Body of pancreas (tissue), 4 donors: ENCODE data around the gene CCDC30.

Experiments used
- POLR2A ChIP-seq, 3 donors: fragments of 450-650 bp; IDR thresholded peaks; one replicate each; pipeline ENCODE4 v1.6.1; 2016; ENCODE audit warnings: antibody characterized with exemption in 3 of 3, mild to moderate bottlenecking in 2 of 3
- TF ChIP-seq, protein P1 (sequence below), 7 experiments: fragments of 450-650 bp in 4 of 7; fragments of 200-600 bp in 3 of 7; sonication (generic) in 3 of 7; IDR thresholded peaks; one replicate each; pipeline ENCODE4 v1.5.1; 2016 to 2019; ENCODE audit warnings: antibody characterized with exemption in 7 of 7

- TF ChIP-seq, protein P1, sequence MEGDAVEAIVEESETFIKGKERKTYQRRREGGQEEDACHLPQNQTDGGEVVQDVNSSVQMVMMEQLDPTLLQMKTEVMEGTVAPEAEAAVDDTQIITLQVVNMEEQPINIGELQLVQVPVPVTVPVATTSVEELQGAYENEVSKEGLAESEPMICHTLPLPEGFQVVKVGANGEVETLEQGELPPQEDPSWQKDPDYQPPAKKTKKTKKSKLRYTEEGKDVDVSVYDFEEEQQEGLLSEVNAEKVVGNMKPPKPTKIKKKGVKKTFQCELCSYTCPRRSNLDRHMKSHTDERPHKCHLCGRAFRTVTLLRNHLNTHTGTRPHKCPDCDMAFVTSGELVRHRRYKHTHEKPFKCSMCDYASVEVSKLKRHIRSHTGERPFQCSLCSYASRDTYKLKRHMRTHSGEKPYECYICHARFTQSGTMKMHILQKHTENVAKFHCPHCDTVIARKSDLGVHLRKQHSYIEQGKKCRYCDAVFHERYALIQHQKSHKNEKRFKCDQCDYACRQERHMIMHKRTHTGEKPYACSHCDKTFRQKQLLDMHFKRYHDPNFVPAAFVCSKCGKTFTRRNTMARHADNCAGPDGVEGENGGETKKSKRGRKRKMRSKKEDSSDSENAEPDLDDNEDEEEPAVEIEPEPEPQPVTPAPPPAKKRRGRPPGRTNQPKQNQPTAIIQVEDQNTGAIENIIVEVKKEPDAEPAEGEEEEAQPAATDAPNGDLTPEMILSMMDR (IDR thresholded peaks at IDR 0.05), result no peak
- TF ChIP-seq POLR2A (IDR thresholded peaks at IDR 0.05), result no peak
These were observed 17.8 kb downstream of the CCDC30 start for GRCh38 chr1:42480921-42481320.
